Liver (tissue), 9 donors: ENCODE data around the gene EPB41L4A. TPM values are rescaled to one million over a fixed set of nuclear protein-coding genes. Genes with fewer than 3 reads are reported as not detected.

Experiments
- DNase-seq: peaks from one replicate; pipeline ENCODE4 v3.0.0-alpha.2; 2017; ENCODE audit warnings: low spot score
- H3K27ac ChIP-seq, 2 donors: one replicate each; pipeline ENCODE4 v1.7.0; 2013; ENCODE audit warnings: inconsistent platforms in 2 of 2, low read length in 2 of 2, control low read depth in 1 of 2, low read depth in 1 of 2, mild to moderate bottlenecking in 1 of 2
- H3K27me3 ChIP-seq, 4 donors: one replicate each; pipeline versions ENCODE4 v1.6.1 to v1.7.0; 2013; ENCODE audit warnings: low read length in 3 of 4, inconsistent platforms in 1 of 4, mild to moderate bottlenecking in 1 of 4, moderate library complexity in 1 of 4; ENCODE audit not compliant: control insufficient read depth in 4 of 4, insufficient read depth in 4 of 4
- H3K36me3 ChIP-seq, 4 donors: one replicate each; pipeline versions ENCODE4 v1.6.1 to v1.7.0; 2013; ENCODE audit warnings: low read length in 3 of 4, mild to moderate bottlenecking in 3 of 4, low read depth in 1 of 4, moderate library complexity in 1 of 4; ENCODE audit not compliant: control insufficient read depth in 4 of 4, insufficient read depth in 3 of 4
- H3K4me1 ChIP-seq, 4 donors: one replicate each; pipeline versions ENCODE4 v1.6.1 to v1.7.0; 2013; ENCODE audit warnings: low read length in 3 of 4, mild to moderate bottlenecking in 3 of 4, moderate library complexity in 1 of 4; ENCODE audit not compliant: control insufficient read depth in 4 of 4, insufficient read depth in 4 of 4
- H3K4me3 ChIP-seq, 3 donors: one replicate each; pipeline versions ENCODE4 v1.6.1 to v1.7.0; 2013; ENCODE audit warnings: low read length in 3 of 3, control low read depth in 1 of 3, low read depth in 1 of 3, mild to moderate bottlenecking in 1 of 3
- H3K9ac ChIP-seq, 2 donors: one replicate each; pipeline ENCODE4 v1.7.0; 2013; ENCODE audit warnings: low read length in 2 of 2, mild to moderate bottlenecking in 2 of 2, moderate library complexity in 2 of 2, control low read depth in 1 of 2, low read depth in 1 of 2
- H3K9me3 ChIP-seq, 4 donors: one replicate each; pipeline versions ENCODE4 v1.6.1 to v1.7.0; 2013; ENCODE audit warnings: low read length in 3 of 4; ENCODE audit not compliant: control insufficient read depth in 4 of 4
- EGR1 ChIP-seq, 2 donors: IDR thresholded peaks; 2 replicates each; pipeline ENCODE4 v1.6.1; 2016 to 2018; ENCODE audit warnings: antibody characterized with exemption in 2 of 2, low read depth in 2 of 2
- FOXA1 ChIP-seq: IDR thresholded peaks from 2 replicates; pipeline ENCODE4 v1.6.1; 2016; ENCODE audit warnings: antibody characterized with exemption
- FOXA2 ChIP-seq: IDR thresholded peaks from 2 replicates; pipeline ENCODE4 v1.6.1; 2016; ENCODE audit warnings: antibody characterized with exemption
- GABPA ChIP-seq, 2 donors: IDR thresholded peaks in 1 of 2; conservative IDR thresholded peaks in 1 of 2; 2 replicates each; pipeline ENCODE4 v1.6.1; 2016; ENCODE audit warnings: antibody characterized with exemption in 2 of 2, mild to moderate bottlenecking in 1 of 2, moderate library complexity in 1 of 2
- HNF4A ChIP-seq, 2 donors: conservative IDR thresholded peaks; 2 replicates each; pipeline ENCODE4 v1.6.1; 2016; ENCODE audit warnings: antibody characterized with exemption in 2 of 2, mild to moderate bottlenecking in 2 of 2
- JUND ChIP-seq, 2 donors: IDR thresholded peaks; 2 replicates each; pipeline ENCODE4 v1.6.1; 2016; ENCODE audit warnings: antibody characterized with exemption in 2 of 2
- NR2F2 ChIP-seq: IDR thresholded peaks from 2 replicates; pipeline ENCODE4 v1.6.1; 2016; ENCODE audit warnings: antibody characterized with exemption
- RAD21 ChIP-seq, 2 donors: IDR thresholded peaks; 2 replicates each; pipeline ENCODE4 v1.6.1; 2016; ENCODE audit warnings: antibody characterized with exemption in 2 of 2, mild to moderate bottlenecking in 2 of 2
- RXRA ChIP-seq, 2 donors: IDR thresholded peaks; 2 replicates each; pipeline ENCODE4 v1.6.1; 2017 to 2018; ENCODE audit warnings: antibody characterized with exemption in 2 of 2, mild to moderate bottlenecking in 1 of 2
- SP1 ChIP-seq: IDR thresholded peaks from 2 replicates; pipeline ENCODE4 v1.6.1; 2018; ENCODE audit warnings: antibody characterized with exemption, mild to moderate bottlenecking
- TAF1 ChIP-seq: conservative IDR thresholded peaks from 2 replicates; pipeline ENCODE4 v1.6.1; 2016; ENCODE audit warnings: antibody characterized with exemption, mild to moderate bottlenecking
- YY1 ChIP-seq: IDR thresholded peaks from 2 replicates; pipeline ENCODE4 v1.6.1; 2016; ENCODE audit warnings: antibody characterized with exemption, mild to moderate bottlenecking
- WGBS: extraction: QIAGEN DNeasy Blood & Tissue Kit; methylation state at CpG from one replicate; pipeline ENCODE4 v1.1.7; 2013; 5-methylcytosine and 5-hydroxymethylcytosine counted together
- polyA plus RNA-seq, 2 donors: library from polyadenylated mRNA; stranded (reverse) in 1 of 2; unstranded in 1 of 2; fragments of 200-250 nt in 1 of 2; fragments of >200 nt in 1 of 2; fragmentation: Nextera tagmentation in 1 of 2; extraction: Ambion mirVana in 1 of 2; gene quantifications; one replicate each; pipeline versions ENCODE4 v1.2.1 to v1.2.3, GENCODE V29; 2013 to 2015
- total RNA-seq, 2 donors: library from RNA; depleted of rRNA; stranded (reverse); fragments of >200 nt; gene quantifications; one replicate each; pipeline ENCODE4 v1.2.3, GENCODE V29; 2014
- TF ChIP-seq, protein P1 (sequence below): IDR thresholded peaks from 2 replicates; pipeline ENCODE4 v1.6.1; 2016; ENCODE audit warnings: antibody characterized with exemption
- TF ChIP-seq, protein P2 (sequence below): IDR thresholded peaks from 2 replicates; pipeline ENCODE4 v1.6.1; 2016; ENCODE audit warnings: antibody characterized with exemption
- TF ChIP-seq, protein P3 (sequence below): fragments of 150-350 bp; IDR thresholded peaks from 2 replicates; pipeline ENCODE4 v1.5.1; 2017; ENCODE audit warnings: improper control_type of control experiment, low read depth, low read length; ENCODE audit not compliant: missing input control
- TF ChIP-seq, protein P4 (sequence below): IDR thresholded peaks from 2 replicates; pipeline ENCODE4 v1.6.1; 2016; ENCODE audit warnings: antibody characterized with exemption
- TF ChIP-seq, protein P5 (sequence below): IDR thresholded peaks from 2 replicates; pipeline ENCODE4 v1.6.1; 2016; ENCODE audit warnings: antibody characterized with exemption, mild to moderate bottlenecking
- donor health status: healthy.
- donor health status: healthy.
- donor health status: healthy.
- donor health status: healthy.
- donor health status: healthy.

The EPB41L4A gene
- total and polyA plus RNA-seq, 4 donors = 1.1 to 8.0 (median 3.9) TPM

DNA sequence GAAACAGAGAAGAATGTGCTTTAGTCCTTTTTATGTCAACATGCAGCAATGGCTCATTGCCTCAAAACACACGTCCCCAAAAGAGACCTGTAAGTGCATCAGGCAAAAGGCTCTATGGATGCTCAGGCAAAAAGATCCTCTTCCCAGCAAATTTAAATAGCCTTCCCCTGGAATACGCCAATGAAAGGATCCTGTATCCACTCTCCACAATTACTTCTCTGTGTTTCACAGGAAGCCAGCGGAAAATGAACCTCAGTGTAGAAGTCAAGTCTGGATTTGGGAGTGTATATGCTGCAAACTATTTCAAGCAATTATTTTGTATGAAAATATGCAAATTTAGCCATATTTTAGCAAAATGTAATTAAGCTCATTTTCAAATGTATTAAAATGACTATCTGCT is 217.9 kb downstream of the EPB41L4A start (continued):
- TF ChIP-seq, protein P1, sequence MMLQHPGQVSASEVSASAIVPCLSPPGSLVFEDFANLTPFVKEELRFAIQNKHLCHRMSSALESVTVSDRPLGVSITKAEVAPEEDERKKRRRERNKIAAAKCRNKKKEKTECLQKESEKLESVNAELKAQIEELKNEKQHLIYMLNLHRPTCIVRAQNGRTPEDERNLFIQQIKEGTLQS = no peak
- no peak for TF ChIP-seq NR2F2
- no peak for TF ChIP-seq TAF1
- no peak for TF ChIP-seq YY1

DNA sequence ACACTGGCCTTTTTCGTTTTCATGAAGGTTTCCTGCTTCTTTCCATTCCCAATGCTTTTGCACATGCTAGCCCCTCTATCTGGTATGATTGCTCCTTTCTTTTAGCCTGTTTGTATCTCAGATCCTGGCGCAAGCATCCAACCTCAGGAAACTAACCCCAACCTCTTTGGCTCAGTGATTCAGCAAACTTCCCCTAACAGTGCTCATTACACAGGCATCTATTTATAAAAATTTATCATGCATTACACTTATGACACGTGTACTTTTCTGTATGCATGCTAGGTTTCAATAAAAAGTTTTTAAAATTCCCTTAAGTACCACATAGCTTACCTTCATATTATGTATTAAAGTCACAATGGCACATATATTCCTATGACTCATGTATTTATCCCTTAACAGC is 218.9 kb downstream of the EPB41L4A start:
- no peak for DNase-seq
- Histone ChIP-seq H3K4me1 (no peaks in the 10 kb centered on the region), H3K9ac (no peak overlapping the region), H3K27me3 (no peaks in the 10 kb centered on the region), H3K36me3 (no peaks in the 10 kb centered on the region), H3K9me3 (no peaks in the 10 kb centered on the region), H3K27ac (no peak overlapping the region), H3K4me3 (no peak overlapping the region)
- no peak for TF ChIP-seq TAF1
- no peak for TF ChIP-seq GABPA (IDR thresholded peaks at IDR 0.05 in 1 of 2, conservative IDR thresholded peaks at IDR 0.05 in 1 of 2)
- TF ChIP-seq, protein P2, sequence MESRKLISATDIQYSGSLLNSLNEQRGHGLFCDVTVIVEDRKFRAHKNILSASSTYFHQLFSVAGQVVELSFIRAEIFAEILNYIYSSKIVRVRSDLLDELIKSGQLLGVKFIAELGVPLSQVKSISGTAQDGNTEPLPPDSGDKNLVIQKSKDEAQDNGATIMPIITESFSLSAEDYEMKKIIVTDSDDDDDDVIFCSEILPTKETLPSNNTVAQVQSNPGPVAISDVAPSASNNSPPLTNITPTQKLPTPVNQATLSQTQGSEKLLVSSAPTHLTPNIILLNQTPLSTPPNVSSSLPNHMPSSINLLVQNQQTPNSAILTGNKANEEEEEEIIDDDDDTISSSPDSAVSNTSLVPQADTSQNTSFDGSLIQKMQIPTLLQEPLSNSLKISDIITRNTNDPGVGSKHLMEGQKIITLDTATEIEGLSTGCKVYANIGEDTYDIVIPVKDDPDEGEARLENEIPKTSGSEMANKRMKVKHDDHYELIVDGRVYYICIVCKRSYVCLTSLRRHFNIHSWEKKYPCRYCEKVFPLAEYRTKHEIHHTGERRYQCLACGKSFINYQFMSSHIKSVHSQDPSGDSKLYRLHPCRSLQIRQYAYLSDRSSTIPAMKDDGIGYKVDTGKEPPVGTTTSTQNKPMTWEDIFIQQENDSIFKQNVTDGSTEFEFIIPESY = no peak
- TF ChIP-seq RXRA (IDR thresholded peaks at IDR 0.05) = no peak
- TF ChIP-seq HNF4A (conservative IDR thresholded peaks at IDR 0.05) = no peak
- no peak for TF ChIP-seq EGR1 (IDR thresholded peaks at IDR 0.05; ENCODE audit: low read depth in 2 of 2)
- 72% methylated on average over 3 of the region's 3 CpGs for WGBS

DNA sequence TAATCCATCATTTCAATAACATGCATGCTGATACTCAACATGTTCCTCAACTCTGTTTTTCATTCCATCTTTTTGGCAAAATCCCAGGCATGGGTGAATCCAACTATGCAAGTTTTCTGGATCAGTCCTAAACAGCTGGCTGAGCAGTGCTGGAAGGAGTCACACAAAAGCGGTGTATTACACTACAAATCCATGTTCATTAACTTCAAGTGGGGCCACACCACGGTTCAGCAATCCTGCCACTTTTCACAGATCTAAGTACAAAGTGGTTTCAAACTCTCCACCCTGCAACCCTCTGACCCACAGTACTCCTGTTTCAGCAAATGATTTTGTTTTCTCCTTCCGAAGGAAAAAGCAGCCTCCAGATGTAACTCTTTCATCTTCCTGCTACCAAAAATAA is 222.5 kb downstream of the EPB41L4A start:
- Histone ChIP-seq H3K27me3 (no peaks in the 10 kb centered on the region), H3K4me1 (no peaks in the 10 kb centered on the region), H3K36me3 (no peaks in the 10 kb centered on the region), H3K4me3 (no peak overlapping the region), H3K27ac (no peak overlapping the region), H3K9me3 (no peaks in the 10 kb centered on the region), H3K9ac (no peak overlapping the region)
- TF ChIP-seq, protein P3, sequence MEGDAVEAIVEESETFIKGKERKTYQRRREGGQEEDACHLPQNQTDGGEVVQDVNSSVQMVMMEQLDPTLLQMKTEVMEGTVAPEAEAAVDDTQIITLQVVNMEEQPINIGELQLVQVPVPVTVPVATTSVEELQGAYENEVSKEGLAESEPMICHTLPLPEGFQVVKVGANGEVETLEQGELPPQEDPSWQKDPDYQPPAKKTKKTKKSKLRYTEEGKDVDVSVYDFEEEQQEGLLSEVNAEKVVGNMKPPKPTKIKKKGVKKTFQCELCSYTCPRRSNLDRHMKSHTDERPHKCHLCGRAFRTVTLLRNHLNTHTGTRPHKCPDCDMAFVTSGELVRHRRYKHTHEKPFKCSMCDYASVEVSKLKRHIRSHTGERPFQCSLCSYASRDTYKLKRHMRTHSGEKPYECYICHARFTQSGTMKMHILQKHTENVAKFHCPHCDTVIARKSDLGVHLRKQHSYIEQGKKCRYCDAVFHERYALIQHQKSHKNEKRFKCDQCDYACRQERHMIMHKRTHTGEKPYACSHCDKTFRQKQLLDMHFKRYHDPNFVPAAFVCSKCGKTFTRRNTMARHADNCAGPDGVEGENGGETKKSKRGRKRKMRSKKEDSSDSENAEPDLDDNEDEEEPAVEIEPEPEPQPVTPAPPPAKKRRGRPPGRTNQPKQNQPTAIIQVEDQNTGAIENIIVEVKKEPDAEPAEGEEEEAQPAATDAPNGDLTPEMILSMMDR = no peak
- TF ChIP-seq RXRA (IDR thresholded peaks at IDR 0.05) (no peak), FOXA1 (no peak), HNF4A (conservative IDR thresholded peaks at IDR 0.05) (no peak), RAD21 (IDR thresholded peaks at IDR 0.05) (no peak), YY1 (no peak), JUND (IDR thresholded peaks at IDR 0.05) (no peak), FOXA2 (no peak), GABPA (IDR thresholded peaks at IDR 0.05 in 1 of 2, conservative IDR thresholded peaks at IDR 0.05 in 1 of 2) (no peak), SP1 (no peak), NR2F2 (no peak), TAF1 (no peak)
- TF ChIP-seq, protein P1 = no peak
- TF ChIP-seq, protein P4, sequence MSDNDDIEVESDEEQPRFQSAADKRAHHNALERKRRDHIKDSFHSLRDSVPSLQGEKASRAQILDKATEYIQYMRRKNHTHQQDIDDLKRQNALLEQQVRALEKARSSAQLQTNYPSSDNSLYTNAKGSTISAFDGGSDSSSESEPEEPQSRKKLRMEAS = no peak
- TF ChIP-seq, protein P5, sequence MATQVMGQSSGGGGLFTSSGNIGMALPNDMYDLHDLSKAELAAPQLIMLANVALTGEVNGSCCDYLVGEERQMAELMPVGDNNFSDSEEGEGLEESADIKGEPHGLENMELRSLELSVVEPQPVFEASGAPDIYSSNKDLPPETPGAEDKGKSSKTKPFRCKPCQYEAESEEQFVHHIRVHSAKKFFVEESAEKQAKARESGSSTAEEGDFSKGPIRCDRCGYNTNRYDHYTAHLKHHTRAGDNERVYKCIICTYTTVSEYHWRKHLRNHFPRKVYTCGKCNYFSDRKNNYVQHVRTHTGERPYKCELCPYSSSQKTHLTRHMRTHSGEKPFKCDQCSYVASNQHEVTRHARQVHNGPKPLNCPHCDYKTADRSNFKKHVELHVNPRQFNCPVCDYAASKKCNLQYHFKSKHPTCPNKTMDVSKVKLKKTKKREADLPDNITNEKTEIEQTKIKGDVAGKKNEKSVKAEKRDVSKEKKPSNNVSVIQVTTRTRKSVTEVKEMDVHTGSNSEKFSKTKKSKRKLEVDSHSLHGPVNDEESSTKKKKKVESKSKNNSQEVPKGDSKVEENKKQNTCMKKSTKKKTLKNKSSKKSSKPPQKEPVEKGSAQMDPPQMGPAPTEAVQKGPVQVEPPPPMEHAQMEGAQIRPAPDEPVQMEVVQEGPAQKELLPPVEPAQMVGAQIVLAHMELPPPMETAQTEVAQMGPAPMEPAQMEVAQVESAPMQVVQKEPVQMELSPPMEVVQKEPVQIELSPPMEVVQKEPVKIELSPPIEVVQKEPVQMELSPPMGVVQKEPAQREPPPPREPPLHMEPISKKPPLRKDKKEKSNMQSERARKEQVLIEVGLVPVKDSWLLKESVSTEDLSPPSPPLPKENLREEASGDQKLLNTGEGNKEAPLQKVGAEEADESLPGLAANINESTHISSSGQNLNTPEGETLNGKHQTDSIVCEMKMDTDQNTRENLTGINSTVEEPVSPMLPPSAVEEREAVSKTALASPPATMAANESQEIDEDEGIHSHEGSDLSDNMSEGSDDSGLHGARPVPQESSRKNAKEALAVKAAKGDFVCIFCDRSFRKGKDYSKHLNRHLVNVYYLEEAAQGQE = no peak
- TF ChIP-seq, protein P2 = no peak
- DNase-seq = no peak
- WGBS = 80% methylated on average over 3 of the region's 3 CpGs
